A549 (cell line): ENCODE measurements around the gene FAM193A. TPM values are rescaled to one million over a fixed set of nuclear protein-coding genes. Genes with fewer than 3 reads are reported as not detected.

Experiments used
- ATAC-seq, 2 experiments: fragments of 200-7000 bp in 1 of 2; fragments of >200 bp in 1 of 2; cut with Nextera tagmentation in 1 of 2; cut with Tn5 transposase in 1 of 2; 3 replicates each; pipeline versions ENCODE4 v1.8.0 to v1.9.1; 2018 to 2020; ENCODE audit warnings: mild to moderate bottlenecking in 1 of 2, moderate library complexity in 1 of 2
- CTCF ChIA-PET: fragments of 300-600 bp; sonication (Branson Sonifier 250); formaldehyde crosslinking; extraction: SDS; loops from one replicate; lab custom pipeline; 2021; ENCODE audit warnings: antibody characterized with exemption, inconsistent platforms; lab: Yijun Ruan, JAX
- POLR2A ChIA-PET: fragments of 350-600 bp; formaldehyde crosslinking; extraction: SDS; loops from one replicate; lab custom pipeline; 2021; ENCODE audit warnings: antibody characterized with exemption, inconsistent platforms; lab: Yijun Ruan, JAX
- DNase-seq, 2 experiments: peaks; one replicate each; pipeline versions ENCODE4 v3.0.0 to v3.0.0-alpha.2; 2011 to 2016; ENCODE audit warnings: low read depth in 1 of 2, low spot score in 1 of 2
- FAIRE-seq: peaks from 2 replicates; lab custom pipeline; 2011; peaks lifted over from hg19 to GRCh38; lab: Jason Lieb, UNC
- H3K27ac ChIP-seq, 2 experiments: fragments of >200 bp; sonication (Bioruptor Twin); formaldehyde crosslinking; 3 replicates each; pipeline ENCODE4 v1.5.1; 2016 to 2017
- H3K4me1 ChIP-seq: fragments of >200 bp; sonication (Bioruptor Twin); formaldehyde crosslinking; 3 replicates; pipeline ENCODE4 v1.6.1; 2016
- H3K4me2 ChIP-seq: fragments of >200 bp; sonication (Bioruptor Twin); formaldehyde crosslinking; 3 replicates; pipeline ENCODE4 v1.6.1; 2016
- H3K4me3 ChIP-seq: fragments of >200 bp; sonication (Bioruptor Twin); formaldehyde crosslinking; 3 replicates; pipeline ENCODE4 v1.5.1; 2016
- H3K9me3 ChIP-seq: fragments of >200 bp; sonication (Bioruptor Twin); formaldehyde crosslinking; 3 replicates; pipeline ENCODE4 v1.6.1; 2016
- ATOH8 ChIP-seq: fragments of 250-450 bp; sonication (Bioruptor Pico); IDR thresholded peaks from 2 replicates; pipeline ENCODE4 v1.5.0; 2020; ENCODE audit warnings: low read depth, mild to moderate bottlenecking, moderate library complexity
- CEBPB ChIP-seq, 2 experiments: fragments of >200 bp in 1 of 2; sonication (Bioruptor Twin) in 1 of 2; formaldehyde crosslinking in 1 of 2; IDR thresholded peaks; 2 replicates each; pipeline ENCODE4 v1.6.1; 2012 to 2016
- CHD2 ChIP-seq: fragments of 150-350 bp; IDR thresholded peaks from 2 replicates; pipeline ENCODE4 v1.6.1; 2014; ENCODE audit warnings: low read length; ENCODE audit not compliant: partially characterized antibody
- CHD4 ChIP-seq: fragments of 200-600 bp; sonication (generic); IDR thresholded peaks from 2 replicates; pipeline ENCODE4 v1.6.1; 2016; ENCODE audit warnings: antibody characterized with exemption, mild to moderate bottlenecking, borderline replicate concordance
- CTCF ChIP-seq: fragments of >200 bp; sonication (Bioruptor Twin); formaldehyde crosslinking; IDR thresholded peaks from 3 replicates; pipeline ENCODE4 v1.5.1; 2016
- ELK1 ChIP-seq: fragments of 150-350 bp; IDR thresholded peaks from 2 replicates; pipeline ENCODE4 v1.6.1; 2014; ENCODE audit warnings: low read depth, mild to moderate bottlenecking, low read length
- FOXS1 ChIP-seq: fragments of 250-450 bp; sonication (Bioruptor Pico); IDR thresholded peaks from 2 replicates; pipeline ENCODE4 v1.5.0; 2020; ENCODE audit warnings: mild to moderate bottlenecking, moderate library complexity
- HOXA7 ChIP-seq: fragments of 250-450 bp; sonication (Bioruptor Pico); IDR thresholded peaks from 2 replicates; pipeline ENCODE4 v1.5.0; 2020; ENCODE audit warnings: mild to moderate bottlenecking, moderate library complexity
- HOXB13 ChIP-seq: fragments of 250-450 bp; sonication (Bioruptor Pico); IDR thresholded peaks from 2 replicates; pipeline ENCODE4 v1.5.0; 2020; ENCODE audit warnings: low read depth, mild to moderate bottlenecking, moderate library complexity
- HOXB5 ChIP-seq: fragments of 250-450 bp; sonication (Bioruptor Pico); IDR thresholded peaks from 2 replicates; pipeline ENCODE4 v1.5.0; 2020; ENCODE audit warnings: mild to moderate bottlenecking, moderate library complexity
- JUNB ChIP-seq: fragments of >200 bp; sonication (Bioruptor Twin); formaldehyde crosslinking; IDR thresholded peaks from 2 replicates; pipeline ENCODE4 v1.6.1; 2016
- MAFK ChIP-seq: fragments of 450-650 bp; IDR thresholded peaks from 2 replicates; pipeline ENCODE4 v1.6.1; 2014; ENCODE audit not compliant: partially characterized antibody
- MAZ ChIP-seq: fragments of 150-350 bp; IDR thresholded peaks from 2 replicates; pipeline ENCODE4 v1.6.1; 2014; ENCODE audit warnings: antibody characterized with exemption, low read depth, low read length, borderline replicate concordance
- MYC ChIP-seq: IDR thresholded peaks from 2 replicates; pipeline ENCODE4 v1.6.1; 2012; ENCODE audit warnings: mild to moderate bottlenecking, inconsistent platforms, low read length, improper control_type of control experiment, borderline replicate concordance
- NPAS2 ChIP-seq: fragments of 250-450 bp; sonication (Bioruptor Pico); IDR thresholded peaks from 2 replicates; pipeline ENCODE4 v1.8.0; 2022; ENCODE audit warnings: mild to moderate bottlenecking, moderate library complexity, borderline replicate concordance
- POLR2A ChIP-seq: IDR thresholded peaks from 2 replicates; pipeline ENCODE4 v1.6.1; 2012; ENCODE audit warnings: mild to moderate bottlenecking, low read length
- REST ChIP-seq: fragments of 200-600 bp; sonication (generic); IDR thresholded peaks from 2 replicates; pipeline ENCODE4 v1.6.1; 2016; ENCODE audit warnings: antibody characterized with exemption, mild to moderate bottlenecking, moderate library complexity
- RFX5 ChIP-seq: fragments of 450-650 bp; IDR thresholded peaks from 2 replicates; pipeline ENCODE4 v1.7.1; 2014; ENCODE audit warnings: antibody characterized with exemption, mild to moderate bottlenecking, moderate library complexity
- SREBF2 ChIP-seq: fragments of 450-650 bp; IDR thresholded peaks from 2 replicates; pipeline ENCODE4 v1.6.1; 2014; ENCODE audit warnings: mild to moderate bottlenecking, moderate library complexity
- TP53 ChIP-seq: fragments of 250-450 bp; sonication (Bioruptor Pico); IDR thresholded peaks from 2 replicates; pipeline ENCODE4 v1.5.0; 2021; ENCODE audit warnings: mild to moderate bottlenecking, moderate library complexity
- ZC3H11A ChIP-seq: fragments of 450-650 bp; IDR thresholded peaks from 2 replicates; pipeline ENCODE4 v1.6.1; 2014; ENCODE audit warnings: antibody characterized with exemption, mild to moderate bottlenecking
- ZFP36 ChIP-seq: fragments of 450-650 bp; IDR thresholded peaks from 2 replicates; pipeline ENCODE4 v1.6.1; 2014; ENCODE audit warnings: borderline replicate concordance; ENCODE audit not compliant: partially characterized antibody
- ZSCAN20 ChIP-seq: fragments of 250-450 bp; sonication (Bioruptor Pico); IDR thresholded peaks from 2 replicates; pipeline ENCODE4 v1.8.0; 2022; ENCODE audit warnings: mild to moderate bottlenecking, moderate library complexity
- WGBS: methylation state at CpG from one replicate; pipeline ENCODE4 v1.1.6; 2017; ENCODE audit errors: missing lambda C conversion rate; 5-methylcytosine and 5-hydroxymethylcytosine counted together
- polyA plus RNA-seq, 4 experiments: library from polyadenylated mRNA; depleted of rRNA in 3 of 4; stranded (reverse); fragments of >200 nt; fragmentation: RNase III in 1 of 4; extraction: RNeasy Plus Mini Kit Qiagen cat#74134 plus additional on column Dnase treatment in 1 of 4; gene quantifications; 2 replicates in 3 of 4; 3 replicates in 1 of 4; pipeline ENCODE4 v1.2.3, GENCODE V29; 2011 to 2017

FAM193A gene
- polyA plus RNA-seq, 2 of the 4 experiments (the other 2 are of a cell fraction) = 4.5 to 6.7 TPM

GRCh38 chr4:2671267-2671895 is 134.9 kb downstream of the FAM193A start:
- TF ChIP-seq MAFK (no peak), MYC (no peak), POLR2A (no peak), HOXB13 (CRISPR knock-in tag) (no peak), ZFP36 (no peak), HOXA7 (CRISPR knock-in tag) (no peak), JUNB (no peak)
- TF ChIP-seq, all 56 proteins: peak for 0
- Histone ChIP-seq H3K4me3 (no peak overlapping the region), H3K27ac (no peak overlapping the region), H3K4me2 (no peak overlapping the region), H3K4me1 (no peaks in the 10 kb centered on the region), H3K9me3 (no peaks in the 10 kb centered on the region)
- FAIRE-seq (no peak), DNase-seq (no peak), ATAC-seq (no peak)
- WGBS = 91% methylated on average over 10 of the region's 10 CpGs
- ChIA-PET CTCF (interaction anchor here (1.1 kb wide), 1 partner anchor 10 kb away, joined by 5 read pairs; no protein-coding TSS in a partner anchor), POLR2A (no interaction called here)

GRCh38 chr4:2672082-2672481 is 135.6 kb downstream of the FAM193A start:
- TF ChIP-seq HOXB5 (CRISPR knock-in tag) (no peak), ATOH8 (no peak), ZC3H11A (no peak), REST (no peak), FOXS1 (CRISPR knock-in tag) (no peak), NPAS2 (CRISPR knock-in tag) (no peak), POLR2A (no peak), ELK1 (no peak), MYC (no peak), ZSCAN20 (no peak), CEBPB (IDR thresholded peaks at IDR 0.05) (no peak), JUNB (no peak), RFX5 (no peak), CHD4 (no peak), ZFP36 (no peak)
- POLR2A ChIA-PET = no interaction called here
- no peak overlapping the region for H3K4me2 ChIP-seq
- no peaks in the 10 kb centered on the region for H3K4me1 ChIP-seq
- no peak for ATAC-seq
- FAIRE-seq = no peak
- H3K9me3 ChIP-seq = no peaks in the 10 kb centered on the region
- H3K27ac ChIP-seq = no peak overlapping the region
- WGBS = 89% methylated on average over 3 of the region's 3 CpGs
- no peak overlapping the region for H3K4me3 ChIP-seq
- DNase-seq = no peak
- CTCF ChIA-PET = interaction anchor here (1.1 kb wide), 1 partner anchor 9 kb away, joined by 5 read pairs; no protein-coding TSS in a partner anchor

GRCh38 chr4:2672700-2673099 is 136.3 kb downstream of the FAM193A start:
- H3K9me3 ChIP-seq = no peaks in the 10 kb centered on the region
- ATAC-seq = no peak
- no peak overlapping the region for H3K4me2 ChIP-seq
- FAIRE-seq = no peak
- POLR2A ChIA-PET = no interaction called here
- no peak for TF ChIP-seq CTCF
- no peak for TF ChIP-seq SREBF2
- TF ChIP-seq POLR2A = no peak
- TF ChIP-seq TP53 (CRISPR knock-in tag) = no peak
- no peak for TF ChIP-seq MAZ
- TF ChIP-seq ZSCAN20 = no peak
- no peak for TF ChIP-seq ATOH8
- TF ChIP-seq CHD2 = no peak
- CTCF ChIA-PET = interaction anchor here (0.5 to 0.8 kb wide), 2 partner anchors 13 to 31 kb away, joined by 3 read pairs; no protein-coding TSS in a partner anchor
- DNase-seq = no peak
- no peaks in the 10 kb centered on the region for H3K4me1 ChIP-seq
- no peak overlapping the region for H3K27ac ChIP-seq
- no peak overlapping the region for H3K4me3 ChIP-seq
- 79% methylated on average over 2 of the region's 2 CpGs for WGBS
